Left forelimb (tissue), 1 donor: ENCODE results near the gene ARID2.

Source experiments
- DNase-seq: peaks from one replicate; pipeline ENCODE4 v3.0.0-alpha.2; 2018; ENCODE audit warnings: low spot score

ARID2 gene, protein sequence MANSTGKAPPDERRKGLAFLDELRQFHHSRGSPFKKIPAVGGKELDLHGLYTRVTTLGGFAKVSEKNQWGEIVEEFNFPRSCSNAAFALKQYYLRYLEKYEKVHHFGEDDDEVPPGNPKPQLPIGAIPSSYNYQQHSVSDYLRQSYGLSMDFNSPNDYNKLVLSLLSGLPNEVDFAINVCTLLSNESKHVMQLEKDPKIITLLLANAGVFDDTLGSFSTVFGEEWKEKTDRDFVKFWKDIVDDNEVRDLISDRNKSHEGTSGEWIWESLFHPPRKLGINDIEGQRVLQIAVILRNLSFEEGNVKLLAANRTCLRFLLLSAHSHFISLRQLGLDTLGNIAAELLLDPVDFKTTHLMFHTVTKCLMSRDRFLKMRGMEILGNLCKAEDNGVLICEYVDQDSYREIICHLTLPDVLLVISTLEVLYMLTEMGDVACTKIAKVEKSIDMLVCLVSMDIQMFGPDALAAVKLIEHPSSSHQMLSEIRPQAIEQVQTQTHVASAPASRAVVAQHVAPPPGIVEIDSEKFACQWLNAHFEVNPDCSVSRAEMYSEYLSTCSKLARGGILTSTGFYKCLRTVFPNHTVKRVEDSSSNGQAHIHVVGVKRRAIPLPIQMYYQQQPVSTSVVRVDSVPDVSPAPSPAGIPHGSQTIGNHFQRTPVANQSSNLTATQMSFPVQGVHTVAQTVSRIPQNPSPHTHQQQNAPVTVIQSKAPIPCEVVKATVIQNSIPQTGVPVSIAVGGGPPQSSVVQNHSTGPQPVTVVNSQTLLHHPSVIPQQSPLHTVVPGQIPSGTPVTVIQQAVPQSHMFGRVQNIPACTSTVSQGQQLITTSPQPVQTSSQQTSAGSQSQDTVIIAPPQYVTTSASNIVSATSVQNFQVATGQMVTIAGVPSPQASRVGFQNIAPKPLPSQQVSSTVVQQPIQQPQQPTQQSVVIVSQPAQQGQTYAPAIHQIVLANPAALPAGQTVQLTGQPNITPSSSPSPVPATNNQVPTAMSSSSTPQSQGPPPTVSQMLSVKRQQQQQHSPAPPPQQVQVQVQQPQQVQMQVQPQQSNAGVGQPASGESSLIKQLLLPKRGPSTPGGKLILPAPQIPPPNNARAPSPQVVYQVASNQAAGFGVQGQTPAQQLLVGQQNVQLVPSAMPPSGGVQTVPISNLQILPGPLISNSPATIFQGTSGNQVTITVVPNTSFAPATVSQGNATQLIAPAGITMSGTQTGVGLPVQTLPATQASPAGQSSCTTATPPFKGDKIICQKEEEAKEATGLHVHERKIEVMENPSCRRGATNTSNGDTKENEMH (N-terminal part only)

DNA sequence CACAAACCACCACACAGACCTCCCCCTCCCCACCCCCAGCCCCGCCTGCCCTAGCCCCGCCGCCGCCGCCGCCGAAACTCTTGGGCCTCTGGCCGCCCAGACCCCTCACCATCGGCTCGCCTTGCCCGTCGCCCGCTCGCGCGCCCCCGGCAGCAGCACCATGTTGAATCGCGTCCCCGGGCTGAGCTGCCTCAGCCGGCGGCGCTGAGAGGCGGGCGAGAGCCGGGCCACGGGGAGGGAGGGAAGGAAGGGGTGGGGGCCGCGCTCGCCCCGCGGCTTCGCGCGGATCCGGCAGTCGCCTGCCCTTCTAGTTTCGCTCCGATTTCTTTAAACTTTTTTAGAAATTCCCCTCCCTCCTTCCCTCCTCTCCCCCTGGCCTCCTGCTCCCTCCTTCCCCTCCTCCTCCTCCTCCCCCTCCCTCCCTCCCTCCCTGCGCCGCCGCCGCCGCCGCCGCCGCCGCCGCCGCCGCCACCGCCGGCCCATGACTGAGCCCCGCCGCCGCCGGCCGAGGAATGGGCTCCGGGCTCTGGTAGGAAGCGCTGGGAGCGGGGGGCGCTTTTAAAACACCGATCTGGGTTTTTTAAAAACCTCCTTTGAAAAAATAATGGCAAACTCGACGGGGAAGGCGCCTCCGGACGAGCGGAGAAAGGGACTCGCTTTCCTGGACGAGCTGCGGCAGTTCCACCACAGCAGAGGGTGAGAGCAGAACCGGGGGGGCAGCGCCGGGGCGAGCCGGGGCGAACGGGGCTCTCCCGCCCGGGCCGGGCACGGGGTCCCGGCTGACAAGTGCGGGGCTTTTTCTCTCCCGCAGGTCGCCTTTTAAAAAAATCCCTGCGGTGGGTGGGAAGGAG, at the start of gene ARID2:
TSS of gene ARID2 (plus strand) at position 474 of the 851 bp plus-strand sequence. CDS start at position 605, 131 bp downstream.
- DNase-seq: peak; percentile 88

- no peak for DNase-seq
These were observed 49.1 kb upstream of the ARID2 start for GRCh38 chr12:45680362-45680761.

DNA sequence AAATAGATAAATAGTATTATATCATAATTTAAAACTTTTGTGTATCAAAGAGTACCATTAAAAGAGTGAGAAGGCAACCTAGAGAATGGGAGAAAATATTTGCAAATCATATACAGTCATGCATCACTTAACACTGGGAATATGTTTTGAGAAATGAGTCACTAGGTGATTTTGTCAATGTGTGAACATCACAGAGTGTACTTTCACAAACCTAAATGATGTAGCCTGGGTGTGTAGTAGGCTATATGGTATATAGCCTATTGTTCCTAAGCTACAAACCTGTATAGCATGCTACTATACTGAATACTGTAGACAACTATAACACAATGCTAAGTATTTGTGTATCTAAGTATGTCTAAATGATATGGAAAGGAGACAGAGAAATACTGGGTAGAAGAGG, 48.0 kb upstream of the ARID2 start:
- no peak for DNase-seq

GRCh38 chr12:45685680-45686079, 43.8 kb upstream of the ARID2 start:
- no peak for DNase-seq

- DNase-seq: no peak
These were observed 42.2 kb upstream of the ARID2 start for GRCh38 chr12:45687081-45688015.

- DNase-seq: no peak
These were observed 41.3 kb upstream of the ARID2 start for GRCh38 chr12:45688183-45688582.

DNA sequence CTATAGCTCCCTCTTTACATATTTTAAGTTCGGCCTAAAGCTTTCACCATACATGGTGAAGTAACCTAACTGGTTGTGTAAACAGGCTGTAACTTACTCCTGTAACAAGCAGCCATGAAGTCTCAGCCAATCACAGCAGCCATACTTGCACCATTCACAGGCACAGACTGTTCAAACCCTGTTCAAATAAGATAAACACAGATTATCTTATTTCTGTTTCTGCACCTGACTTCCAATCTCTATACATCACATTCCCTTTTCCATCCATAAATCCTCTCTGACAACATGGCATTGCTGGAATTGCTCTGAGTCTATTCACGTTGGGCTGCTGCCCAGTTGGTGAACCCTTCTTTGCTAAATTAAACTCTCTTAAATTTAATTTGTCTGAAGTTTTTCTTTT, 34.5 kb upstream of the ARID2 start:
- no peak for DNase-seq

- DNase-seq: no peak
These were observed 33.9 kb upstream of the ARID2 start for GRCh38 chr12:45695606-45696005.

DNA sequence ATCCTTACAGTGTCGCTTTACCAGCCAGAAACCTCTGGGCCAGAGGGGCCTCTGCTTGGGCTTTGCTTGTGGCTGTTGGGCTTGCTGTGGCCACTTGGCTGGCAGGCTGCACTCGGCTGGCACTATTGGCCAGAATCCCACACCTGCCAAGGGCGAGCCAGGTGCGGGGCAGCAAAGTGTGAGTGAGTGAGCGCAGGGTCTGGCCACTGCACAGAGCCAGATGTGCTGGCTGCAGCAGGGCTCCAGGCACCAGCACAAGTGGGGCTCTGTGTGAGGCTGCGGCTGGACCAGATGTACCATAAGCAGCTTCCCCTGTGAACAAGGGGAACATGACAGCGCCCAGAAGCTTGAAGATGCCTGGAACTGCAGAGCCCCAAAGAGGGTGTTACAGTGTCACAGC, 33.5 kb upstream of the ARID2 start:
- no peak for DNase-seq

GRCh38 chr12:45697371-45697770, 32.1 kb upstream of the ARID2 start:
- no peak for DNase-seq

DNA sequence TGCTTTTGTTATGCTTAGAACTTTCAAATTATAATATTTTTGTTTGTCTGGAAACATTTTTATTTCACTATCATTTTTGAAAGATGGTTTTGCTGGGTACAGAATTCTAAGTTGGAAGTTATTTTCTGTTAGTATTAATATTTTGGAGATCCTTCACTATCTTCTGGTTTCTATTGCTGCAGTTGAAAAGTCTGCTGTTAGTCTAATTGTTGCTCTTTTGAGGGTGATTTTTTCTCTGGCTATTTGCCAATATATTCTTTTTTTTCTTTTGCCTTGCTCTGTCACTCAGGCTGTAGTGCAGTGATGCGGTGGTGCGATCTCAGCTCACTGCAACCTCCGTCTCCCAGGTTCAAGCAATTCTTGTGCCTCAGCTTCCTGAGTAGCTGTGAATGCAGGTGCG, 28.2 kb upstream of the ARID2 start:
- no peak for DNase-seq

DNA sequence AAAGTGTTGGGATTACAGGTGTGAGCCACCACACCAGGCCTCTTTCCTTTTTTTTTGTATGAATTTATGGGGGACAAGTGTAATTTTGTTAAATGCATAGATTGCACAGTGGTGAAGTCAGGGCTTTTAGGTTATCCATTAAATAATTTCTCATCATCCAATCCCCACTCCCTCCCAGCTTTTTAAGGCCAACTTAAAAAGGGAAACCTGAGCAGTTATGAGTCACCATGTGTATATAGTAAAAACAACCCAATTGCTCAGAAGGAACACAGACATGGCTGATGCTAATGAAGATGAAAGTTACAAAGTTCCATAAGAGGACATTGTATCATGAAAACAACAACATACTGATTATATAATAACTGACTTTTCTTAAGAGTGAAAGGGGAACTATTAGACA, 25.6 kb upstream of the ARID2 start:
- no peak for DNase-seq

DNA sequence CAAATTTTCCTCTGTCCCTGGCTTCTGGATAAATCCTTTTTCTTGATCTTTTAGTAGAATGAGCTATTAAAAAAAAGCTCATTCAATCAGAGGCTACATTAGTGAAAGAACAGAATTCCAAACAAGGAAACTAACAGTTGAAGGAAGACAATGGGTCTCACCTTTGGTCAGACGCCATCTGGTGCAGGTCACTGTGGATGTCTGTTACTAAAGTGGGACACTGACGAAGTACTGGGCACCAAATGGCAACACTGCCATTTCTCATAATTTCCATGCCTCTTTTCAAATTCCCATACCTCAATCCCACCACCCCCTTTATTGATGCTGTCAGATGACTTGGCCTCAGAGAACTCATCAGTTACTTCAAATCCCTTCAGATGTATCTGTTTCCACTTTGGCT, 24.5 kb upstream of the ARID2 start:
- DNase-seq: no peak

DNA sequence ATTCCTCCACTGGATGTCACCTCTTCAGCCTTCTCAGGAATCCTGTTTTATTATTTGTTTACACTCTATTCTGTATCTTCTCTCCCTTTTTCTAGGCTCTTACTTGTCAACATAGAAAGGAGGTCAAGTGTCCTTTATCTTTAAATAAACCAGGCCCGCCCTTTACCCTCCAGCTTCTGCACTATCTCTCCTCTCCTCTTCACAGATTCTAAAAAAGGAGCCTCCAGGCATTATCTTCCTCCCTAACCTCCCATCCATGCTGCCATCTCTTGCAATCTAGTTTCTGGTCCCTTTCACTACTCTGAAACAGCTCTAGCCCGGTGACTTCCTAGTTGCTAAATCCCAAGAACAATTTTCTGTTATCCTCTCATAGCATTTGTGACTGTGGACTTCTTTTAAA, 24.1 kb upstream of the ARID2 start:
- DNase-seq: no peak

GRCh38 chr12:45707241-45707857, 22.2 kb upstream of the ARID2 start:
- no peak for DNase-seq

GRCh38 chr12:45708363-45708762, 21.1 kb upstream of the ARID2 start:
- no peak for DNase-seq

DNA sequence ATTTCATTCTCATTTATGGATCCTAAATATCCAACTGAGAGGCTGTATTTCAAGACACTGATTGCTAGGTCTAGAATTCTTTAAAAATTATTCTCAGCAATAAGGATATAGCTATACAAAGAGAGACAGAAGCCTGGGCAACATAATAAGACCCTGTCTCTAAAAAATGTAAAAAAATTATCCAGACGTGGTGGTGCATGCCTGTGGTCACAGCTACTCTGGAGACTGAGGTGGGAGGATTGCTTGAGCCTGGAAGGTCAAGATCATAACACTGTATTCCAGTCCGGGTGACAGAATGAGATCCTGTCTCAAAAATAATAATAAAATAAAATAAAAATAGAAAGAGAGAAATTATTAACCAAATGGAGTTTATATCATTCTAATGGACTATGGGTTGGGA, 20.6 kb upstream of the ARID2 start:
- DNase-seq: no peak

GRCh38 chr12:45712319-45712718, 17.2 kb upstream of the ARID2 start:
- no peak for DNase-seq

DNA sequence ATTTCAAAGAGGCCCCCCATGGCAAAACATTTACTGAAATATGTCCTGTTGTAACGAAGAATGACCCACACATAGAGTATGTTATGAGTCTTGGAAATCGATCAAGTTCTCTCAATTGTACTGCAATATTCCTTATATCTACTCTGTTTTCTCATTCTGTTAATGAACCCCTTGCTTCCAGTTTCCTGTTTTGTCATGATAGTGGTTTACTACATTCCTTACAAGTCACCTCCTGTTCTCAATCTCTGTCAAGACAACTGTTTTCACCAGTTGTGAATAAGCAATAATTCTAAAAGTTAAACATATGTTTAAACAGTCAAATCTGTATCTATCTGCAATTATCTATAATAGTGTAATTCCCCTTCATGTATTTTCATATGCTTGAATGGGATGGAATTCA, 16.4 kb upstream of the ARID2 start:
- no peak for DNase-seq

GRCh38 chr12:45718306-45718705, 11.2 kb upstream of the ARID2 start:
- no peak for DNase-seq
